HG03432 (cell line): ENCODE results near the gene KLKB1.

Experiments
- ATAC-seq: cut with Tn5 transposase; IDR thresholded peaks from one replicate; pipeline ENCODE4 v1.9.1; 2021; ENCODE audit warnings: mild to moderate bottlenecking, moderate library complexity; ENCODE audit not compliant: unreplicated experiment

KLKB1 gene

GRCh38 chr4:186304866-186305505 lies 77.7 kb downstream of the KLKB1 start:
- no peak for ATAC-seq

GRCh38 chr4:186307497-186307896 lies 80.2 kb downstream of the KLKB1 start:
- ATAC-seq: no peak

DNA sequence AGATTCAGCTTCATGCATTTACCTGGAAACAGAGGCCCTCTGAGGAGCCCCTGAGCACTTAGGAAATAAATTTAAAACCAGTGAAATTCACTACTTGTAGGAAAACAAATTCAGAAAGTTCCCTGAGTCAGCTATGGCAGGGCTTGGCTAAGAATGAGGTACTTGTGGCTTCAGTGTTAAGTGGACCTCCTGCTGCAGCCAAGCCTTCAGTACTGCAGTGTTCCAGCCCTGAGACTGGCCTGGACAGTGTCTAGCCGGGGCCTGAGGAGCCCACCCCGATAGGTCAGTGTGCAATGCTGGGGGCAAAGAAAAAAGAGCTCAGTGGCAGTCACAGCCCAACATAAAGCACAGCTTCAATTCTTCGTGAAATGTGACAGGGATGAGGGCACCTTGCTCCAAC lies 80.6 kb downstream of the KLKB1 start:
- ATAC-seq: no peak
